MM.1S (cell line): Measurements from ENCODE around the gene POLR1A.

Source experiments
- DNase-seq: peaks from one replicate; pipeline ENCODE4 v3.0.0-alpha.2; 2015
- H2AFZ ChIP-seq: fragments of 300-600 bp; sonication (generic); 2 replicates; pipeline ENCODE4 v1.6.0; 2016; ENCODE audit warnings: antibody characterized with exemption, low read length
- H3F3A ChIP-seq: fragments of 300-600 bp; sonication (generic); 2 replicates; pipeline ENCODE4 v1.6.1; 2016; ENCODE audit warnings: mild to moderate bottlenecking, antibody characterized with exemption, low read length, moderate library complexity, mixed read lengths; ENCODE audit not compliant: insufficient read depth
- H3K27ac ChIP-seq: fragments of 300-600 bp; sonication (generic); 2 replicates; pipeline ENCODE4 v1.5.1; 2016; ENCODE audit warnings: mild to moderate bottlenecking, low read length
- H3K27me3 ChIP-seq: fragments of 300-600 bp; sonication (generic); replicated peaks from 2 replicates; pipeline ENCODE4 v1.6.0; 2016; ENCODE audit warnings: low read length; ENCODE audit not compliant: insufficient read depth
- H3K36me3 ChIP-seq: fragments of 300-600 bp; sonication (generic); replicated peaks from 2 replicates; pipeline ENCODE4 v1.6.1; 2016; ENCODE audit warnings: mild to moderate bottlenecking, low read length, mixed read lengths; ENCODE audit not compliant: insufficient read depth
- H3K4me1 ChIP-seq: fragments of 300-600 bp; sonication (generic); 2 replicates; pipeline ENCODE4 v1.6.1; 2016; ENCODE audit warnings: low read length, mixed read lengths
- H3K4me2 ChIP-seq: fragments of 300-600 bp; sonication (generic); 2 replicates; pipeline ENCODE4 v1.6.0; 2016; ENCODE audit warnings: low read depth, low read length
- H3K4me3 ChIP-seq: fragments of 300-600 bp; sonication (generic); 2 replicates; pipeline ENCODE4 v1.5.1; 2016; ENCODE audit warnings: low read length, mixed read lengths
- H3K79me2 ChIP-seq: fragments of 300-600 bp; sonication (generic); 2 replicates; pipeline ENCODE4 v1.6.1; 2016; ENCODE audit warnings: mixed run types, low read length, mixed read lengths
- H3K9ac ChIP-seq: fragments of 300-600 bp; sonication (generic); 2 replicates; pipeline ENCODE4 v1.6.1; 2016; ENCODE audit warnings: low read length, mixed read lengths
- H3K9me2 ChIP-seq: fragments of 300-600 bp; sonication (generic); replicated peaks from 2 replicates; pipeline ENCODE4 v1.6.1; 2016; ENCODE audit warnings: mild to moderate bottlenecking, low read length, mixed read lengths; ENCODE audit not compliant: insufficient read depth
- H3K9me3 ChIP-seq: fragments of 300-600 bp; sonication (generic); replicated peaks from 2 replicates; pipeline ENCODE4 v1.6.1; 2016; ENCODE audit warnings: mild to moderate bottlenecking, low read length, mixed read lengths; ENCODE audit not compliant: insufficient read depth
- H4K20me1 ChIP-seq: fragments of 300-600 bp; sonication (generic); 2 replicates; pipeline ENCODE4 v1.6.1; 2016; ENCODE audit warnings: mild to moderate bottlenecking, low read length, moderate library complexity, mixed read lengths; ENCODE audit not compliant: insufficient read depth
- EZH2 ChIP-seq: fragments of 300-600 bp; sonication (generic); optimal IDR thresholded peaks from 2 replicates; pipeline ENCODE3; 2017; ENCODE audit warnings: low read depth, mild to moderate bottlenecking, antibody characterized with exemption, low read length, mixed read lengths
- EZH2phosphoT487 ChIP-seq: fragments of 300-600 bp; sonication (generic); IDR thresholded peaks from 2 replicates; pipeline ENCODE4 v1.6.1; 2018; ENCODE audit warnings: antibody characterized with exemption, low read length
- TF ChIP-seq, protein P1 (sequence below): fragments of 300-600 bp; sonication (generic); IDR thresholded peaks from 2 replicates; pipeline ENCODE4 v1.5.1; 2016; ENCODE audit warnings: antibody characterized with exemption, low read length, mixed read lengths

The POLR1A gene

GRCh38 chr2:86038291-86039081 lies 67.2 kb downstream of the POLR1A start:
- Histone ChIP-seq H3K4me1 (peaks cover 49% of the 10 kb centered on the region), H3K27ac (peak overlapping the region; percentile 99)

GRCh38 chr2:86037795-86038192 lies 67.9 kb downstream of the POLR1A start:
- H3K36me3 ChIP-seq: peaks cover 14% of the 10 kb centered on the region; the same call in 1 of the 2 replicates

More at GRCh38 chr2:86038291-86039081, 67.2 kb downstream of the POLR1A start:
- Histone ChIP-seq H3K9me3 (no peaks in the 10 kb centered on the region), H2AFZ (no peak overlapping the region), H3K27me3 (no peaks in the 10 kb centered on the region), H4K20me1 (no peaks in the 10 kb centered on the region), H3K9me2 (no peaks in the 10 kb centered on the region), H3F3A (peaks cover 42% of the 10 kb centered on the region), H3K36me3 (peaks cover 13% of the 10 kb centered on the region; the same call in 1 of the 2 replicates), H3K4me2 (peak overlapping the region; percentile 92), H3K9ac (peak overlapping the region; percentile 91), H3K79me2 (peaks cover 11% of the 10 kb centered on the region; the same call in 1 of the 2 replicates), H3K4me3 (no peak overlapping the region)
- TF ChIP-seq EZH2 (no peak), EZH2phosphoT487 (no peak)
- TF ChIP-seq, protein P1, sequence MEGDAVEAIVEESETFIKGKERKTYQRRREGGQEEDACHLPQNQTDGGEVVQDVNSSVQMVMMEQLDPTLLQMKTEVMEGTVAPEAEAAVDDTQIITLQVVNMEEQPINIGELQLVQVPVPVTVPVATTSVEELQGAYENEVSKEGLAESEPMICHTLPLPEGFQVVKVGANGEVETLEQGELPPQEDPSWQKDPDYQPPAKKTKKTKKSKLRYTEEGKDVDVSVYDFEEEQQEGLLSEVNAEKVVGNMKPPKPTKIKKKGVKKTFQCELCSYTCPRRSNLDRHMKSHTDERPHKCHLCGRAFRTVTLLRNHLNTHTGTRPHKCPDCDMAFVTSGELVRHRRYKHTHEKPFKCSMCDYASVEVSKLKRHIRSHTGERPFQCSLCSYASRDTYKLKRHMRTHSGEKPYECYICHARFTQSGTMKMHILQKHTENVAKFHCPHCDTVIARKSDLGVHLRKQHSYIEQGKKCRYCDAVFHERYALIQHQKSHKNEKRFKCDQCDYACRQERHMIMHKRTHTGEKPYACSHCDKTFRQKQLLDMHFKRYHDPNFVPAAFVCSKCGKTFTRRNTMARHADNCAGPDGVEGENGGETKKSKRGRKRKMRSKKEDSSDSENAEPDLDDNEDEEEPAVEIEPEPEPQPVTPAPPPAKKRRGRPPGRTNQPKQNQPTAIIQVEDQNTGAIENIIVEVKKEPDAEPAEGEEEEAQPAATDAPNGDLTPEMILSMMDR: no peak
- peak; percentile 72 for DNase-seq

DNA sequence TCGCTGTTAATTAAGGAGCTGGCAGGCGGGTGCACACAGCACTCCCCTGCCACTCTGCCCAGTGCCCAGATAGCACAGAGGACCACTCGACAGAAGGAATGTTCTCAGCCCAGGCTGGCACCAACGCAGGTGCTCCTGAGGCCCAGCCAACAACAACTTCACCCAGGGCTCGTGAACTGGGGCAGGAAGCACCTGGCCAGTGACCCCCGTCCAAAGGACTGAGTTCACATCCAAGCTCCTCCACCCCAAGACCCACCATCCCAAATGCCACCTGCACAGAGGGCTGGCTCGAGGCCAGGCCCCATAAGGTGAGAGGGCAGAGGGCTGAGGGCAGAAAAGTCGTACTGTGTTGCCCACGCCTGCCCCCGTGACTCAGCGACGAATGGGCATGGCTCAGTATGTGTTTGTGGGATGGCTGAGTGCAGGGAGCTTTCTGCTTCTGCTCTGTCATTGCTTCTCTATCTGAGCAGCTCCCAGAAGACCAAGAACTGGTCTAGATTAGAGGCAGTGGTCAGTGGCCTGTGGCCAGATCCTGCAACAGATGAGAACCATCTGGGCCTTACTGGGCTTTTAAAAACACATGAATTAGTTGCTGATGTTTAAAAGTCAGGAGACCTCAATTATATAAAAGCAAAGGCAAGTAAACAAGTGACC lies 68.4 kb downstream of the POLR1A start:
- peak overlapping the region; percentile 91 for H3K9ac ChIP-seq
- no peaks in the 10 kb centered on the region for H3K9me3 ChIP-seq
- peak overlapping the region; percentile 99 for H3K27ac ChIP-seq
- H3F3A ChIP-seq: peaks cover 42% of the 10 kb centered on the region
- peak overlapping the region; percentile 92 for H3K4me2 ChIP-seq
- peaks cover 11% of the 10 kb centered on the region; the same call in 1 of the 2 replicates for H3K36me3 ChIP-seq
- peak; percentile 89 for DNase-seq
- H3K4me3 ChIP-seq: peak overlapping the region; percentile 2; the same call in 1 of the 2 replicates
- no peak for TF ChIP-seq EZH2phosphoT487
- TF ChIP-seq EZH2: no peak
- TF ChIP-seq, protein P1: no peak
- H4K20me1 ChIP-seq: no peaks in the 10 kb centered on the region
- H3K4me1 ChIP-seq: peaks cover 47% of the 10 kb centered on the region
- no peaks in the 10 kb centered on the region for H3K9me2 ChIP-seq
- no peaks in the 10 kb centered on the region for H3K27me3 ChIP-seq
- peaks cover 11% of the 10 kb centered on the region; the same call in 1 of the 2 replicates for H3K79me2 ChIP-seq
- 0 out of 2 replicates have a peak overlapping the region, but pooled peaks have one; percentile 10 for H2AFZ ChIP-seq

More at GRCh38 chr2:86037795-86038192, 67.9 kb downstream of the POLR1A start:
- Histone ChIP-seq H3K4me1 (peaks cover 47% of the 10 kb centered on the region), H2AFZ (no peak overlapping the region), H3K4me3 (no peak overlapping the region), H4K20me1 (no peaks in the 10 kb centered on the region), H3K79me2 (peaks cover 11% of the 10 kb centered on the region; the same call in 1 of the 2 replicates), H3K9me2 (no peaks in the 10 kb centered on the region), H3F3A (peaks cover 42% of the 10 kb centered on the region), H3K27me3 (no peaks in the 10 kb centered on the region), H3K9me3 (no peaks in the 10 kb centered on the region), H3K9ac (peak overlapping the region; percentile 91), H3K27ac (peak overlapping the region; percentile 99), H3K4me2 (peak overlapping the region; percentile 92)
- peak; percentile 25 for DNase-seq
- TF ChIP-seq, protein P1: no peak
- TF ChIP-seq EZH2phosphoT487 (no peak), EZH2 (no peak)
